K562 (cell line): ENCODE results near the gene GPSM3. TPM values are rescaled to one million over a fixed set of nuclear protein-coding genes. Genes with fewer than 3 reads are reported as not detected.
A peak's percentile ranks its signal among the peaks of the same experiment; 100 is the strongest.

Experiments used
- ATF3 ChIP-seq, 2 experiments: fragments of 450-650 bp in 1 of 2; sonication (generic) in 1 of 2; formaldehyde crosslinking in 1 of 2; IDR thresholded peaks in 1 of 2; conservative IDR thresholded peaks in 1 of 2; 2 replicates each; pipeline versions ENCODE4 v1.6.1 to v1.8.1; 2016 to 2023; ENCODE audit warnings: mild to moderate bottlenecking in 2 of 2, moderate library complexity in 2 of 2, inconsistent platforms in 1 of 2, missing genetic modification reagents in 1 of 2
- BRD4 ChIP-seq: fragments of 200-600 bp; sonication (generic); IDR thresholded peaks from 2 replicates; pipeline ENCODE4 v1.6.1; 2017; ENCODE audit warnings: inconsistent platforms
- CEBPG ChIP-seq, 3 experiments: fragments of 200-800 bp in 1 of 3; sonication (Bioruptor generic) in 1 of 3; sonication (generic) in 1 of 3; formaldehyde crosslinking in 1 of 3; IDR thresholded peaks in 2 of 3; conservative IDR thresholded peaks in 1 of 3; 2 replicates each; pipeline versions ENCODE4 v1.6.1 to v1.8.0; 2016 to 2022; ENCODE audit warnings: missing compliant biosample characterization in 2 of 3, missing genetic modification characterization in 2 of 3, mild to moderate bottlenecking in 1 of 3, missing genetic modification reagents in 1 of 3
- CHCHD3 ChIP-seq: fragments of 250-450 bp; sonication (Bioruptor Pico); IDR thresholded peaks from 2 replicates; pipeline ENCODE4 v2.1.2; 2022; ENCODE audit warnings: mild to moderate bottlenecking
- CHD1 ChIP-seq: fragments of 200-600 bp; sonication (generic); IDR thresholded peaks from one replicate; pipeline ENCODE4 v1.6.1; 2012; ENCODE audit warnings: mild to moderate bottlenecking, moderate library complexity, low read length, inconsistent platforms
- EGR1 ChIP-seq: fragments of 450-650 bp; conservative IDR thresholded peaks from 2 replicates; pipeline ENCODE4 v1.6.1; 2017; ENCODE audit warnings: mild to moderate bottlenecking
- ELF1 ChIP-seq: fragments of 200-800 bp; sonication (Bioruptor generic); IDR thresholded peaks from 2 replicates; pipeline ENCODE4 v1.6.1; 2016; ENCODE audit warnings: missing genetic modification characterization, missing compliant biosample characterization
- FOXP4 ChIP-seq: sonication (generic); formaldehyde crosslinking; IDR thresholded peaks from 2 replicates; pipeline ENCODE4 v1.8.0; 2022; ENCODE audit warnings: mild to moderate bottlenecking, missing genetic modification reagents, borderline replicate concordance
- KHSRP ChIP-seq: fragments of 450-650 bp; IDR thresholded peaks from 2 replicates; pipeline ENCODE4 v1.6.1; 2017
- NRF1 ChIP-seq, 2 experiments: fragments of 450-650 bp; IDR thresholded peaks in 1 of 2; conservative IDR thresholded peaks in 1 of 2; 2 replicates each; pipeline ENCODE4 v1.6.1; 2014; ENCODE audit warnings: mild to moderate bottlenecking in 2 of 2
- PPARD ChIP-seq: fragments of 250-450 bp; sonication (Bioruptor Pico); IDR thresholded peaks from 2 replicates; pipeline ENCODE4 v1.8.0; 2022; ENCODE audit warnings: inconsistent platforms, mild to moderate bottlenecking, moderate library complexity
- RBM22 ChIP-seq: fragments of 200-400 bp; formaldehyde crosslinking; IDR thresholded peaks from 2 replicates; pipeline ENCODE4 v1.6.1; 2018; ENCODE audit warnings: low read length, low read depth; ENCODE audit not compliant: poor library complexity, severe bottlenecking
- REST ChIP-seq, 2 experiments: fragments of 450-650 bp; formaldehyde crosslinking in 1 of 2; IDR thresholded peaks; 2 replicates each; pipeline versions ENCODE4 v1.4.0 to v1.6.1; 2014 to 2020; ENCODE audit warnings: mild to moderate bottlenecking in 2 of 2, borderline replicate concordance in 1 of 2, low read depth in 1 of 2
- SETDB1 ChIP-seq: IDR thresholded peaks from one replicate; pipeline ENCODE4 v1.6.1; 2012; ENCODE audit warnings: low read length, control low read depth, inconsistent platforms
- TRIM24 ChIP-seq, 2 experiments: fragments of 450-650 bp; IDR thresholded peaks; 2 replicates each; pipeline ENCODE4 v1.6.1; 2016
- ZNF121 ChIP-seq: sonication (generic); formaldehyde crosslinking; conservative IDR thresholded peaks from 2 replicates; pipeline ENCODE4 v1.8.0; 2022; ENCODE audit warnings: missing genetic modification reagents
- polyA plus RNA-seq, 8 experiments: library from polyadenylated mRNA; depleted of rRNA in 4 of 8; stranded (reverse) in 5 of 8; unstranded in 3 of 8; fragments of >200 nt; fragmentation: Nextera tagmentation in 2 of 8; fragmentation: Illumina TruSeq in 1 of 8; extraction: Ambion mirVana in 2 of 8; extraction: Trizol in 1 of 8; gene quantifications; 2 replicates each; pipeline versions ENCODE4 v1.2.1 to v1.2.3, GENCODE V29; 2011 to 2014; ENCODE audit warnings: inconsistent platforms in 1 of 8, missing spikeins in 1 of 8
- total RNA-seq, 7 experiments: library from RNA; depleted of rRNA in 6 of 7; stranded (reverse); fragments of >200 nt in 6 of 7; fragmentation: Illumina TruSeq in 2 of 7; extraction: Trizol in 2 of 7; gene quantifications; 2 replicates each; pipeline versions ENCODE4 v1.2.1 to v1.2.3, GENCODE V29; 2011 to 2021; ENCODE audit warnings: low replicate concordance in 1 of 7

The GPSM3 gene
- total and polyA plus RNA-seq, 9 of the 15 experiments (the other 6 are each of a cell fraction or from before 2014, with no cell fraction given): 5.3 to 42.6 (median 24.4) TPM

- TF ChIP-seq RBM22 (no peak), BRD4 (no peak), REST (IDR thresholded peaks at IDR 0.05; ENCODE audit: borderline replicate concordance) (peak; percentile 51), REST (CRISPR knock-in tag; IDR thresholded peaks at IDR 0.05; ENCODE audit: low read depth) (no peak), NRF1 (conservative IDR thresholded peaks at IDR 0.05 in 1 of 2, IDR thresholded peaks at IDR 0.05 in 1 of 2) (0 out of 4 replicates have a peak, but pooled peaks of 1 of the 2 experiments have one; percentile 6), EGR1 (no peak), ATF3 (IDR thresholded peaks at IDR 0.05) (no peak; the same call in 1 of the 2 replicates), ATF3 (CRISPR knock-in tag; conservative IDR thresholded peaks at IDR 0.05) (no peak), PPARD (no peak), CEBPG (CRISPR knock-in tag; IDR thresholded peaks at IDR 0.05) (peak; percentile 69), CEBPG (tag; conservative IDR thresholded peaks at IDR 0.05 in 1 of 2, IDR thresholded peaks at IDR 0.05 in 1 of 2) (peak; percentile 67 to 92), CHD1 (no peak), KHSRP (no peak), ZNF121 (CRISPR knock-in tag) (no peak), TRIM24 (IDR thresholded peaks at IDR 0.05) (peak; percentile 62 to 75; a peak in 2 of 4 replicates), ELF1 (no peak), CHCHD3 (CRISPR knock-in tag) (no peak), SETDB1 (no peak), FOXP4 (CRISPR knock-in tag) (no peak)
These were observed 19.8 kb upstream of the GPSM3 start (continued) for GRCh38 chr6:32212076-32212760.
